Measurements from ENCODE around the gene UROC1. TPM values are rescaled to one million over a fixed set of nuclear protein-coding genes. Genes with fewer than 3 reads are reported as not detected.

Gene UROC1
- total and polyA plus RNA-seq, 4 donors: not detected

GRCh38 chr3:126491221-126492013, 26.2 kb downstream of the UROC1 start:
- intact Hi-C loops (cut with DNase I): no loop called here
- H3K27me3 ChIP-seq (ENCODE audit: control insufficient read depth in 1 of 2, insufficient read depth in 2 of 2, low read length in 1 of 2): no peaks in the 10 kb centered on the region
- no peaks in the 10 kb centered on the region for H3K4me1 ChIP-seq (ENCODE audit: control insufficient read depth in 1 of 2, insufficient read depth in 2 of 2, low read length in 2 of 2)
- ATAC-seq (ENCODE audit: low FRiP score) (no peak), DNase-seq (no peak)
- no peak overlapping the region for H3K4me3 ChIP-seq (ENCODE audit: low read length in 2 of 2)
- H3K27ac ChIP-seq (ENCODE audit: low read depth in 1 of 2, low read length in 2 of 2): no peak overlapping the region
- no peaks in the 10 kb centered on the region for H3K36me3 ChIP-seq (ENCODE audit: control insufficient read depth in 1 of 2, insufficient read depth in 2 of 2, low read length in 1 of 2)
- H3K9me3 ChIP-seq (ENCODE audit: control insufficient read depth, low read length): no peaks in the 10 kb centered on the region
- WGBS, 2 donors: 88 to 90% methylated on average over 21 of the region's 21 CpGs

GRCh38 chr3:126490619-126491018, 27.0 kb downstream of the UROC1 start:
- H3K36me3 ChIP-seq (ENCODE audit: control insufficient read depth in 1 of 2, insufficient read depth in 2 of 2, low read length in 1 of 2): no peaks in the 10 kb centered on the region
- no peak overlapping the region for H3K4me3 ChIP-seq (ENCODE audit: low read length in 2 of 2)
- no peak for ATAC-seq (ENCODE audit: low FRiP score)
- no peak overlapping the region for H3K27ac ChIP-seq (ENCODE audit: low read depth in 1 of 2, low read length in 2 of 2)
- no peaks in the 10 kb centered on the region for H3K9me3 ChIP-seq (ENCODE audit: control insufficient read depth, low read length)
- H3K4me1 ChIP-seq (ENCODE audit: control insufficient read depth in 1 of 2, insufficient read depth in 2 of 2, low read length in 2 of 2): no peaks in the 10 kb centered on the region
- H3K27me3 ChIP-seq (ENCODE audit: control insufficient read depth in 1 of 2, insufficient read depth in 2 of 2, low read length in 1 of 2): no peaks in the 10 kb centered on the region
- intact Hi-C loops (cut with DNase I): no loop called here
- DNase-seq: no peak
- WGBS, 2 donors: 90 to 91% methylated on average over 6 of the region's 6 CpGs

- Histone ChIP-seq H3K4me3 (ENCODE audit: low read length in 2 of 2) (no peak overlapping the region), H3K27ac (ENCODE audit: low read depth in 1 of 2, low read length in 2 of 2) (no peak overlapping the region), H3K9me3 (ENCODE audit: control insufficient read depth, low read length) (no peaks in the 10 kb centered on the region), H3K4me1 (ENCODE audit: control insufficient read depth in 1 of 2, insufficient read depth in 2 of 2, low read length in 2 of 2) (no peaks in the 10 kb centered on the region), H3K27me3 (ENCODE audit: control insufficient read depth in 1 of 2, insufficient read depth in 2 of 2, low read length in 1 of 2) (no peaks in the 10 kb centered on the region), H3K36me3 (ENCODE audit: control insufficient read depth in 1 of 2, insufficient read depth in 2 of 2, low read length in 1 of 2) (no peaks in the 10 kb centered on the region)
- ATAC-seq (ENCODE audit: low FRiP score) (no peak), DNase-seq (no peak)
- 92% methylated on average over 16 of the region's 16 CpGs for WGBS, 2 donors
- intact Hi-C loops (cut with DNase I): no loop called here
Observed at GRCh38 chr3:126488886-126489569, 28.5 kb downstream of the UROC1 start.

GRCh38 chr3:126488185-126488584, 29.4 kb downstream of the UROC1 start:
- 87 to 88% methylated on average over 14 of the region's 14 CpGs for WGBS, 2 donors
- no peaks in the 10 kb centered on the region for H3K36me3 ChIP-seq (ENCODE audit: control insufficient read depth in 1 of 2, insufficient read depth in 2 of 2, low read length in 1 of 2)
- intact Hi-C loops (cut with DNase I): no loop called here
- DNase-seq (no peak), ATAC-seq (ENCODE audit: low FRiP score) (no peak)
- no peaks in the 10 kb centered on the region for H3K27me3 ChIP-seq (ENCODE audit: control insufficient read depth in 1 of 2, insufficient read depth in 2 of 2, low read length in 1 of 2)
- no peak overlapping the region for H3K4me3 ChIP-seq (ENCODE audit: low read length in 2 of 2)
- no peak overlapping the region for H3K27ac ChIP-seq (ENCODE audit: low read depth in 1 of 2, low read length in 2 of 2)
- H3K4me1 ChIP-seq (ENCODE audit: control insufficient read depth in 1 of 2, insufficient read depth in 2 of 2, low read length in 2 of 2): no peaks in the 10 kb centered on the region
- no peaks in the 10 kb centered on the region for H3K9me3 ChIP-seq (ENCODE audit: control insufficient read depth, low read length)

- 40 to 42% methylated on average over 17 of the region's 17 CpGs for WGBS, 2 donors
- no peak for DNase-seq
Observed at GRCh38 chr3:126487151-126487771, 30.3 kb downstream of the UROC1 start.

GRCh38 chr3:126486360-126486847, 31.2 kb downstream of the UROC1 start:
- Histone ChIP-seq H3K9me3 (ENCODE audit: control insufficient read depth, low read length) (no peaks in the 10 kb centered on the region), H3K4me3 (ENCODE audit: low read length in 2 of 2) (no peak overlapping the region), H3K36me3 (ENCODE audit: control insufficient read depth in 1 of 2, insufficient read depth in 2 of 2, low read length in 1 of 2) (no peaks in the 10 kb centered on the region), H3K4me1 (ENCODE audit: control insufficient read depth in 1 of 2, insufficient read depth in 2 of 2, low read length in 2 of 2) (no peaks in the 10 kb centered on the region), H3K27ac (ENCODE audit: low read depth in 1 of 2, low read length in 2 of 2) (no peak overlapping the region), H3K27me3 (ENCODE audit: control insufficient read depth in 1 of 2, insufficient read depth in 2 of 2, low read length in 1 of 2) (no peaks in the 10 kb centered on the region)
- DNase-seq (peak in 1 of 2 donors; percentile 36), ATAC-seq (ENCODE audit: low FRiP score) (no peak)
- 91 to 92% methylated on average over 14 of the region's 14 CpGs for WGBS, 2 donors
- intact Hi-C loops (cut with DNase I): no loop called here

More at GRCh38 chr3:126487151-126487771, 30.3 kb downstream of the UROC1 start:
- intact Hi-C loops (cut with DNase I): no loop called here
- Histone ChIP-seq H3K9me3 (ENCODE audit: control insufficient read depth, low read length) (no peaks in the 10 kb centered on the region), H3K27me3 (ENCODE audit: control insufficient read depth in 1 of 2, insufficient read depth in 2 of 2, low read length in 1 of 2) (no peaks in the 10 kb centered on the region), H3K4me1 (ENCODE audit: control insufficient read depth in 1 of 2, insufficient read depth in 2 of 2, low read length in 2 of 2) (no peaks in the 10 kb centered on the region), H3K27ac (ENCODE audit: low read depth in 1 of 2, low read length in 2 of 2) (no peak overlapping the region), H3K36me3 (ENCODE audit: control insufficient read depth in 1 of 2, insufficient read depth in 2 of 2, low read length in 1 of 2) (no peaks in the 10 kb centered on the region), H3K4me3 (ENCODE audit: low read length in 2 of 2) (no peak overlapping the region)
- peak; percentile 67 for ATAC-seq (ENCODE audit: low FRiP score)

- Histone ChIP-seq H3K27me3 (ENCODE audit: control insufficient read depth in 1 of 2, insufficient read depth in 2 of 2, low read length in 1 of 2) (no peaks in the 10 kb centered on the region), H3K4me3 (ENCODE audit: low read length in 2 of 2) (no peak overlapping the region), H3K9me3 (ENCODE audit: control insufficient read depth, low read length) (no peaks in the 10 kb centered on the region), H3K27ac (ENCODE audit: low read depth in 1 of 2, low read length in 2 of 2) (no peak overlapping the region), H3K4me1 (ENCODE audit: control insufficient read depth in 1 of 2, insufficient read depth in 2 of 2, low read length in 2 of 2) (no peaks in the 10 kb centered on the region), H3K36me3 (ENCODE audit: control insufficient read depth in 1 of 2, insufficient read depth in 2 of 2, low read length in 1 of 2) (no peaks in the 10 kb centered on the region)
- ATAC-seq (ENCODE audit: low FRiP score) (no peak), DNase-seq (no peak)
- intact Hi-C loops (cut with DNase I): no loop called here
- WGBS, 2 donors: 97% methylated on average over 9 of the region's 9 CpGs
Observed at GRCh38 chr3:126485956-126486355, 31.6 kb downstream of the UROC1 start.

- 92 to 93% methylated on average over 8 of the region's 8 CpGs for WGBS, 2 donors
Observed at GRCh38 chr3:126485176-126485897, 32.2 kb downstream of the UROC1 start.

More at GRCh38 chr3:126485176-126485897, 32.2 kb downstream of the UROC1 start:
- no peak overlapping the region for H3K4me3 ChIP-seq (ENCODE audit: low read length in 2 of 2)
- intact Hi-C loops (cut with DNase I): no loop called here
- H3K27ac ChIP-seq (ENCODE audit: low read depth in 1 of 2, low read length in 2 of 2): no peak overlapping the region
- no peaks in the 10 kb centered on the region for H3K4me1 ChIP-seq (ENCODE audit: control insufficient read depth in 1 of 2, insufficient read depth in 2 of 2, low read length in 2 of 2)
- no peaks in the 10 kb centered on the region for H3K9me3 ChIP-seq (ENCODE audit: control insufficient read depth, low read length)
- no peaks in the 10 kb centered on the region for H3K27me3 ChIP-seq (ENCODE audit: control insufficient read depth in 1 of 2, insufficient read depth in 2 of 2, low read length in 1 of 2)
- no peaks in the 10 kb centered on the region for H3K36me3 ChIP-seq (ENCODE audit: control insufficient read depth in 1 of 2, insufficient read depth in 2 of 2, low read length in 1 of 2)
- DNase-seq (peak in 1 of 2 donors; percentile 54), ATAC-seq (ENCODE audit: low FRiP score) (no peak)

All from aorta (tissue), 5 donors.